ENCODE results near the gene RBM33.

DNA sequence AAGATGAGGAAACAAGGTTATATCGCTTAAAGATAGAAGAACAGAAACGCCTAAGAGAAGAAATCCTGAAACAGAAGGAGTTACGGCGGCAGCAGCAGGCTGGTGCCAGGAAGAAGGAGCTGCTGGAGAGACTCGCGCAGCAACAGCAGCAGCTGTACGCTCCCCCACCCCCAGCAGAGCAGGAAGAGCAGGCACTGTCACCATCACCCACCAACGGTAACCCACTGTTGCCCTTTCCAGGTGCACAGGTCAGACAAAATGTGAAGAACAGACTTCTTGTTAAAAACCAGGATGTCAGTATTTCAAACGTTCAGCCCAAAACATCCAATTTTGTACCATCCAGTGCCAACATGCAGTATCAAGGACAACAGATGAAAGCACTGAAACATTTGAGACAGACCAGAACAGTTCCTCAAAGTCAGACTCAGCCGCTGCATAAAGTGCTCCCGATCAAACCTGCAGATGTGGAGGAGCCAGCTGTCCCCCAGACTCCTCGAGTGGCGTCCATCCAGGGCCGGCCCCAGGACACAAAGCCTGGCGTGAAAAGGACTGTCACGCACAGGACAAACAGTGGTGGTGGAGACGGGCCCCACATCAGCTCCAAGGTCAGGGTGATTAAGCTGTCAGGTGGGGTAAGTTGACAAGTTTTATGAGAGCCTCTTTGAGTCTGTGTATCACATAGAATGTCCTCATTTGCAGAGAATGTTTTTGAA lies 100.7 kb downstream of the RBM33 start:
- TF ChIP-seq SUZ12 (IDR thresholded peaks at IDR 0.05; ENCODE audit: extremely low read depth, insufficient read depth, insufficient read length) (no peak), YY1 (IDR thresholded peaks at IDR 0.05; ENCODE audit: insufficient read depth, insufficient read length) (no peak)

Data from NT2/D1 (cell line).